Stimulated activated CD8-positive, alpha-beta memory T cell treated with anti-CD3 and anti-CD28 coated beads, Interleukin-15, amount 100 ng/mL, for 24 hours (primary cell): ENCODE results near the gene CREB3.

ENCODE experiments used
- DNase-seq: peaks from one replicate; pipeline ENCODE4 v3.0.0-alpha.2; 2020; ENCODE audit warnings: low read depth

CREB3 gene

DNA sequence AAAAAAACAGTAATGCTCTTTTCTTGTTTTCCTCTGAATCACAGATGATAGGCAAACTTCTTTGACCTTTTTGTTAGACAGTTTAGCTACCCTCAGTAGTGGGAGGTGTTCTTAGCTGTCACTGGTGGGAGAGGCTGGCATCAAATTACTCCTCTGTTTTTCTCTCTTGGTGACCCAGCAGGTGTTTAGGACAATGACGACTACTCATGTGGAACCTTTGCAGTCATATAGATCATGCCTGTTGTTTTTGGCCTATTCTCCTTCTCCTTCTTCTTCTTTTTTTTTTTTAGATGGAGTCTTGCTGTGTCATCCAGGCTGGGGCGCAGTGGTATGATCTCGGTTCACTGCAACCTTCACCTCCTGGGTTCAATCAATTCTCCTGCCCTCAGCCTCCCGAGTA, 43.6 kb downstream of the CREB3 start:
- DNase-seq: no peak

DNA sequence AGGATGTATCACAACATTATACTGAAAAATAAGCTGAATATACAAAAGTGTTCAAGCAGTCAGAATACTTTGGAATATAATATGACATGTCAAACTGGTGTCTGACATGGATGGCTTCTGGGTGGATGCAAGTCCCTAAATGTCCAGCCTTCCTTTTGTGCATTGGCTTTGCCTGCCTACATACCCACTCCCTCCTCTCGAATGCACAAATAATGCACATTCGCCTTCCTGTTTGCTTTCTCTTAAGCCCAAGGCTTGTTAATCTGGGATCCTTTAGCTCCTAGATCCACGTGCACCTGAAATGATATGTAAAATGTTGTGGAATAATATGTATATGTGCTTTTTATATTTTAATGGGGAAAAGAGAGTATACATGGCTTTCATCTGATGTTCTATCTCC, 46.0 kb downstream of the CREB3 start:
- DNase-seq: no peak

DNA sequence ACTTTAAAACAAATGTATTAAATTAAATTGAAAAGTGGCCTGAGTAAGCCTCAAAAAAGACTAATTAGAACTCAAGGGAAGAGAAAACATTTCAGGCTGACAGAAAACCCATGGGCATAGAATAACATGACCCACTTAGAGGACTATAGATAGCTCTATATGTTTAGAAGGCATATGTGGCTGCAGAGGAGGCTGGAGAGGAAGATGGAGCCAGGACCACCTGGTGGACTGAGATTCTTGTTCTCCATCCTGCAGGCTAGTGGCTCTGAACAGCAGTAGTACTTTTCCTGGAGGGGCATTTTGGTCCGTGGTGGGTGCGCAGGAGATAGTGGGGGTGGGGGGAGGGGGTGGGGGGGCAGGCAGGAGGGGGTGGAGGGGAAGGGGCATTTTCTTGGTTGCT, 48.6 kb downstream of the CREB3 start:
- DNase-seq: no peak

DNA sequence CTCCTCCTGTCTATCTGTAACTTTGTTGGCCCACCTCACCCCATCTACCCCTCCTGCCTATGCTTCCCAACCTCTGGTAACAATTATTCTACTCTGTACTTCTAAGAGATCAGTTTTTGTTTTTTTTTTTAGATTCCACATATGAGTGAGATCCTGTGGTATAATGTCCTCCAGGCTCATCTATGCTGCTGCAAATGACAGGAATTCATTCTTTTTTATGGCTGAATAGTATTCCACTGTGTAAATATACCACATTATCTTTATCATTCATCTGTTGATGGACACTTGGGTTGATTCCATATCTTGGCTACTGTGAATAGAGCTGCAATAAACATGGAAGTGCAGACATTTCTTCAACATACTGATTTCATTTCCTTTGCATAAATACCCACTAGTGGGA, 51.0 kb downstream of the CREB3 start:
- no peak for DNase-seq
